ENCODE data around the gene MINDY2. TPM values are rescaled to one million over a fixed set of nuclear protein-coding genes. Genes with fewer than 3 reads are reported as not detected.

MINDY2 gene
- polyA plus RNA-seq, 1 experiment, result 17.5 TPM

GRCh38 chr15:58886921-58887320 is 115.8 kb downstream of the MINDY2 start:
- CTCF ChIA-PET, result no interaction called here
- TF ChIP-seq CTCF (IDR thresholded peaks at IDR 0.05; ENCODE audit: low read depth, low read length), result no peak
- no peak overlapping the region for H3K4me3 ChIP-seq (ENCODE audit: low read depth, low read length)

GRCh38 chr15:58889363-58889762 is 118.3 kb downstream of the MINDY2 start:
- no peaks in the 10 kb centered on the region for H3K9me3 ChIP-seq (ENCODE audit: control insufficient read depth, insufficient read depth, low read length)
- TF ChIP-seq CTCF (IDR thresholded peaks at IDR 0.05; ENCODE audit: low read depth, low read length), result no peak
- H3K4me3 ChIP-seq (ENCODE audit: low read depth, low read length), result no peak overlapping the region
- POLR2A ChIA-PET, result no interaction called here
- H3K27ac ChIP-seq (ENCODE audit: low read depth, low read length), result no peak overlapping the region
- CTCF ChIA-PET, result interaction anchor here (1.0 kb wide), 1 partner anchor 661 kb away, joined by 3 read pairs; no protein-coding TSS in a partner anchor
- no peaks in the 10 kb centered on the region for H3K27me3 ChIP-seq (ENCODE audit: control insufficient read depth, insufficient read depth, low read length)
- no peak for DNase-seq (ENCODE audit: low read depth, low spot score)

More at GRCh38 chr15:58886921-58887320, 115.8 kb downstream of the MINDY2 start:
- Histone ChIP-seq H3K27me3 (ENCODE audit: control insufficient read depth, insufficient read depth, low read length) (no peaks in the 10 kb centered on the region), H3K27ac (ENCODE audit: low read depth, low read length) (no peak overlapping the region), H3K9me3 (ENCODE audit: control insufficient read depth, insufficient read depth, low read length) (no peaks in the 10 kb centered on the region)
- POLR2A ChIA-PET, result no interaction called here
- no peak for DNase-seq (ENCODE audit: low read depth, low spot score)

- TF ChIP-seq CTCF (IDR thresholded peaks at IDR 0.05; ENCODE audit: low read depth, low read length), result no peak
- Histone ChIP-seq H3K27me3 (ENCODE audit: control insufficient read depth, insufficient read depth, low read length) (no peaks in the 10 kb centered on the region), H3K4me3 (ENCODE audit: low read depth, low read length) (no peak overlapping the region), H3K9me3 (ENCODE audit: control insufficient read depth, insufficient read depth, low read length) (no peaks in the 10 kb centered on the region), H3K27ac (ENCODE audit: low read depth, low read length) (no peak overlapping the region)
- POLR2A ChIA-PET, result no interaction called here
- CTCF ChIA-PET, result no interaction called here
- no peak for DNase-seq (ENCODE audit: low read depth, low spot score)
These were observed 127.1 kb downstream of the MINDY2 start for GRCh38 chr15:58898150-58898680.

GRCh38 chr15:58900631-58901030 is 129.5 kb downstream of the MINDY2 start:
- ChIA-PET CTCF (no interaction called here), POLR2A (no interaction called here)
- no peaks in the 10 kb centered on the region for H3K27me3 ChIP-seq (ENCODE audit: control insufficient read depth, insufficient read depth, low read length)
- H3K4me3 ChIP-seq (ENCODE audit: low read depth, low read length), result no peak overlapping the region
- H3K9me3 ChIP-seq (ENCODE audit: control insufficient read depth, insufficient read depth, low read length), result no peaks in the 10 kb centered on the region
- TF ChIP-seq CTCF (IDR thresholded peaks at IDR 0.05; ENCODE audit: low read depth, low read length), result no peak
- DNase-seq (ENCODE audit: low read depth, low spot score), result no peak
- no peak overlapping the region for H3K27ac ChIP-seq (ENCODE audit: low read depth, low read length)

- POLR2A ChIA-PET, result no interaction called here
- Histone ChIP-seq H3K4me3 (ENCODE audit: low read depth, low read length) (no peak overlapping the region), H3K9me3 (ENCODE audit: control insufficient read depth, insufficient read depth, low read length) (no peaks in the 10 kb centered on the region), H3K27me3 (ENCODE audit: control insufficient read depth, insufficient read depth, low read length) (no peaks in the 10 kb centered on the region), H3K27ac (ENCODE audit: low read depth, low read length) (no peak overlapping the region)
- TF ChIP-seq CTCF (IDR thresholded peaks at IDR 0.05; ENCODE audit: low read depth, low read length), result no peak
- CTCF ChIA-PET, result no interaction called here
- DNase-seq (ENCODE audit: low read depth, low spot score), result no peak
These were observed 137.6 kb downstream of the MINDY2 start for GRCh38 chr15:58908550-58909309.
